ENCODE data around the gene CEP128. TPM values are rescaled to one million over a fixed set of nuclear protein-coding genes. Genes with fewer than 3 reads are reported as not detected.

The CEP128 gene
- total RNA-seq, 1 experiment from 2014 or later: 29.3 TPM

GRCh38 chr14:80965037-80965436 lies 23.5 kb upstream of the CEP128 start:
- no peaks in the 10 kb centered on the region for H3K9me3 ChIP-seq (ENCODE audit: insufficient read depth, low read depth)
- POLR2A ChIA-PET (ENCODE audit: unreplicated experiment): no interaction called here
- DNase-seq: no peak
- no peaks in the 10 kb centered on the region for H3K36me3 ChIP-seq (ENCODE audit: low read depth)
- H3K27ac ChIP-seq: no peak overlapping the region
- CTCF ChIA-PET: no interaction called here
- no peaks in the 10 kb centered on the region for H3F3A ChIP-seq (ENCODE audit: insufficient read depth, low read depth)
- no peaks in the 10 kb centered on the region for H4K20me1 ChIP-seq (ENCODE audit: insufficient read depth)
- H3K79me2 ChIP-seq (ENCODE audit: low read depth): no peaks in the 10 kb centered on the region
- H3K4me2 ChIP-seq: no peak overlapping the region
- intact Hi-C loops (cut with micrococcal nuclease; ENCODE audit: unreplicated experiment): no loop called here
- TF ChIP-seq EZH2 (IDR thresholded peaks at IDR 0.05; ENCODE audit: low read depth) (no peak), CTCF (conservative IDR thresholded peaks at IDR 0.05) (no peak)
- H3K9me2 ChIP-seq (ENCODE audit: insufficient read depth): no peaks in the 10 kb centered on the region; the same call in 1 of the 2 replicates
- H3K4me3 ChIP-seq: no peak overlapping the region
- no peaks in the 10 kb centered on the region for H3K4me1 ChIP-seq (replicated peaks; ENCODE audit: insufficient read depth)
- no peaks in the 10 kb centered on the region; the same call in 1 of the 2 replicates for H3K27me3 ChIP-seq (ENCODE audit: insufficient read depth, low read depth)
- no peak overlapping the region for H2AFZ ChIP-seq
- no TSS peak for BruUV-seq (replicated peaks)

- no peak overlapping the region for H3K4me2 ChIP-seq
- intact Hi-C loops (cut with micrococcal nuclease; ENCODE audit: unreplicated experiment): loop anchor here (10.0 kb wide), 1 partner anchor 505 kb away; no protein-coding TSS in a partner anchor
- no peaks in the 10 kb centered on the region for H3F3A ChIP-seq (ENCODE audit: insufficient read depth, low read depth)
- H3K27ac ChIP-seq: no peak overlapping the region
- no peaks in the 10 kb centered on the region for H3K4me1 ChIP-seq (replicated peaks; ENCODE audit: insufficient read depth)
- no peaks in the 10 kb centered on the region for H3K9me2 ChIP-seq (ENCODE audit: insufficient read depth)
- DNase-seq: no peak
- H3K9me3 ChIP-seq (ENCODE audit: insufficient read depth, low read depth): 0 out of 2 replicates have a peak, but pooled peaks cover 3% of the 10 kb centered on the region
- no peaks in the 10 kb centered on the region for H3K36me3 ChIP-seq (ENCODE audit: low read depth)
- POLR2A ChIA-PET (ENCODE audit: unreplicated experiment): no interaction called here
- BruUV-seq (replicated peaks): no TSS peak
- CTCF ChIA-PET: no interaction called here
- no peaks in the 10 kb centered on the region for H4K20me1 ChIP-seq (ENCODE audit: insufficient read depth)
- H3K4me3 ChIP-seq: no peak overlapping the region
- TF ChIP-seq CTCF (conservative IDR thresholded peaks at IDR 0.05) (no peak), EZH2 (IDR thresholded peaks at IDR 0.05; ENCODE audit: low read depth) (no peak)
- H2AFZ ChIP-seq: no peak overlapping the region; the same call in 1 of the 2 replicates
- no peaks in the 10 kb centered on the region for H3K79me2 ChIP-seq (ENCODE audit: low read depth)
- peaks cover 10% of the 10 kb centered on the region; the same call in 1 of the 2 replicates for H3K27me3 ChIP-seq (ENCODE audit: insufficient read depth, low read depth)
Observed at GRCh38 chr14:80959496-80959895, 18.0 kb upstream of the CEP128 start.

DNA sequence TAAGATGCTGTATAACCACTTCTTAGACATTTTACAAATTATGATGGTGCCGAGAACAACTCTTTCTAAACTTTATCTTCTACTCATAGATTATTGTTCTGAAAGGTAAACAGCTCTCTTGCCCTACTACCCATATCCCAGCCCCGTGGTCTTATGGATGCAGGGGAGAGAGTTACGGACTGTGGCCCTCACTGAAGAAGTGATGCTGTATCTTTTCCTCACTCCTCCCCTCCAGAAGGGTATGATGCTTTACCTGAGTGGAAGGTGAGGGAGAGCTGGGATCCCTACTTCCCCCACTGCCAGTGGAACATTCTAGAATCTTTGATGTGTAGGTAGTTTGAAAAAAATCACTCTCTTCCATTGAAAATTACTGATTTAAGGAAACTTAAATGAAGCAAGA lies 17.4 kb upstream of the CEP128 start:
- H3K79me2 ChIP-seq (ENCODE audit: low read depth): no peaks in the 10 kb centered on the region
- no TSS peak for BruUV-seq (replicated peaks)
- CTCF ChIA-PET: no interaction called here
- no peak overlapping the region for H3K27ac ChIP-seq
- no peak overlapping the region for H3K4me2 ChIP-seq
- no peaks in the 10 kb centered on the region for H3K4me1 ChIP-seq (replicated peaks; ENCODE audit: insufficient read depth)
- DNase-seq: no peak
- no peaks in the 10 kb centered on the region for H3F3A ChIP-seq (ENCODE audit: insufficient read depth, low read depth)
- no peak overlapping the region for H2AFZ ChIP-seq
- intact Hi-C loops (cut with micrococcal nuclease; ENCODE audit: unreplicated experiment): loop anchor here (10.0 kb wide), 1 partner anchor 506 kb away; no protein-coding TSS in a partner anchor
- H3K9me3 ChIP-seq (ENCODE audit: insufficient read depth, low read depth): 0 out of 2 replicates have a peak, but pooled peaks cover 3% of the 10 kb centered on the region
- H4K20me1 ChIP-seq (ENCODE audit: insufficient read depth): no peaks in the 10 kb centered on the region
- H3K27me3 ChIP-seq (ENCODE audit: insufficient read depth, low read depth): peaks cover 10% of the 10 kb centered on the region; the same call in 1 of the 2 replicates
- TF ChIP-seq EZH2 (IDR thresholded peaks at IDR 0.05; ENCODE audit: low read depth) (no peak), CTCF (conservative IDR thresholded peaks at IDR 0.05) (no peak)
- no peaks in the 10 kb centered on the region for H3K9me2 ChIP-seq (ENCODE audit: insufficient read depth)
- H3K4me3 ChIP-seq: no peak overlapping the region
- POLR2A ChIA-PET (ENCODE audit: unreplicated experiment): no interaction called here
- H3K36me3 ChIP-seq (ENCODE audit: low read depth): no peaks in the 10 kb centered on the region

Data from PC-9 (cell line).